OCI-M1 (cell line): Measurements from ENCODE around the gene HADH.

Source experiments
- DNase-seq: peaks from one replicate; lab custom pipeline; 2025; lab: John Stamatoyannopoulos, UW

The HADH gene

GRCh38 chr4:108058685-108059440 is 69.2 kb downstream of the HADH start:
- no peak for DNase-seq

- peak; percentile 36 for DNase-seq
These were observed 70.5 kb downstream of the HADH start for GRCh38 chr4:108060164-108060563.

GRCh38 chr4:108060686-108061321 is 71.1 kb downstream of the HADH start:
- DNase-seq = no peak

- DNase-seq = no peak
These were observed 78.8 kb downstream of the HADH start for GRCh38 chr4:108068442-108068841.

- DNase-seq = no peak
These were observed 81.1 kb downstream of the HADH start for GRCh38 chr4:108070775-108071174.

GRCh38 chr4:108072300-108072699 is 82.6 kb downstream of the HADH start:
- DNase-seq = no peak

GRCh38 chr4:108078024-108078733 is 88.5 kb downstream of the HADH start:
- DNase-seq = no peak

- no peak for DNase-seq
These were observed 91.1 kb downstream of the HADH start for GRCh38 chr4:108080747-108081146.

GRCh38 chr4:108081256-108081655 is 91.6 kb downstream of the HADH start:
- no peak for DNase-seq
